Fibroblast of pulmonary artery (primary cell): ENCODE results near the gene PPP6R2.
A peak's percentile ranks its signal among the peaks of the same experiment; 100 is the strongest.

Experiments used
- DNase-seq: peaks from one replicate; pipeline ENCODE4 v3.0.0-alpha.2; 2010; ENCODE audit warnings: low read depth
- H3K4me3 ChIP-seq: replicated peaks from 2 replicates; pipeline ENCODE4 v1.5.1; 2011; ENCODE audit warnings: low read depth, mild to moderate bottlenecking, control low read depth, low read length, moderate library complexity
- TF ChIP-seq, protein P1 (sequence below): IDR thresholded peaks from 2 replicates; pipeline ENCODE4 v1.5.1; 2011; ENCODE audit warnings: mild to moderate bottlenecking, control low read depth, low read length, inconsistent platforms; ENCODE audit errors: missing control alignments

PPP6R2 gene

DNA sequence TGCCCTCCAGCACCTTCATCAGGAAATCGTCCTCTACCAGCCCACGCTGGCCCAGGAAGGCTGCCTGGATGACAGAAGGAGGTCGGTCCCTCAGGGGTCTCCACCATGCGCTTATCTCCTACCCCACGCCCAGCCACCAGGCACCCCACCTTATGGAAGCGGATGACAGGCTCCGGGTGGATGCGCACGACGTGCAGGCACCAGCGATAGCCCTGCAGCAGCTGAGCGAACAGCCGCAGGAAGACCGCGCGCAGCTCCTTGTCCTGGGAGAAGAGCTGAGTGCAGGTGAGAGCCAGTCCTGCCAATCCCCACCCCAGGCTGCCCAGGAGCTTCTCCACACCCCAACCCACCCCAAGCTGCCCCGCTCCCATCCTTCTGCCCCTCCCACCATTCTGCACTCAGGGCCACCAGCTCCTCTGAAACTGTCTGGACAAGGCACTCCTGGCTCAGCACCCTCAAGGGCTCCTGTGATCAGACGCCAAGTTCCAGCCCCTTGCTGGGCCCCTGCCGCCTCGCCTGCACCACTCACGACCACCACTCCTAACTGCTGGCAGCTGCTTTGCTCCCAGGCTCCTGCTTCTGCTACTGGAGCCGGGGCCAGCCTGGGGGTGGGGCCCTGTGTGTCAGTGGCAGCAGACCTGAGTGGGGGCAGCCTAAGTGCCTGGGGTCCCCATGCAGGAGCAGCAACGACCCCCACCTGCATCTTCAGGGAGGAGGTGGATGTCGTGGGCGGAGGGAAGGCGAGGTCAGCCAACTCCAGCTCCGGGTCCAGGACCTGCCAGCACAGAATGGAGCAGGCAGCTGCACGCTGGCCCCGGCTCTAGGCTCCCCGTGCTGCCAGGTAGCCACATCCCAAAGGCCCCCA lies 122.2 kb downstream of the PPP6R2 start:
- TF ChIP-seq, protein P1, sequence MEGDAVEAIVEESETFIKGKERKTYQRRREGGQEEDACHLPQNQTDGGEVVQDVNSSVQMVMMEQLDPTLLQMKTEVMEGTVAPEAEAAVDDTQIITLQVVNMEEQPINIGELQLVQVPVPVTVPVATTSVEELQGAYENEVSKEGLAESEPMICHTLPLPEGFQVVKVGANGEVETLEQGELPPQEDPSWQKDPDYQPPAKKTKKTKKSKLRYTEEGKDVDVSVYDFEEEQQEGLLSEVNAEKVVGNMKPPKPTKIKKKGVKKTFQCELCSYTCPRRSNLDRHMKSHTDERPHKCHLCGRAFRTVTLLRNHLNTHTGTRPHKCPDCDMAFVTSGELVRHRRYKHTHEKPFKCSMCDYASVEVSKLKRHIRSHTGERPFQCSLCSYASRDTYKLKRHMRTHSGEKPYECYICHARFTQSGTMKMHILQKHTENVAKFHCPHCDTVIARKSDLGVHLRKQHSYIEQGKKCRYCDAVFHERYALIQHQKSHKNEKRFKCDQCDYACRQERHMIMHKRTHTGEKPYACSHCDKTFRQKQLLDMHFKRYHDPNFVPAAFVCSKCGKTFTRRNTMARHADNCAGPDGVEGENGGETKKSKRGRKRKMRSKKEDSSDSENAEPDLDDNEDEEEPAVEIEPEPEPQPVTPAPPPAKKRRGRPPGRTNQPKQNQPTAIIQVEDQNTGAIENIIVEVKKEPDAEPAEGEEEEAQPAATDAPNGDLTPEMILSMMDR, result no peak
- H3K4me3 ChIP-seq, result no peak overlapping the region
- no peak for DNase-seq

DNA sequence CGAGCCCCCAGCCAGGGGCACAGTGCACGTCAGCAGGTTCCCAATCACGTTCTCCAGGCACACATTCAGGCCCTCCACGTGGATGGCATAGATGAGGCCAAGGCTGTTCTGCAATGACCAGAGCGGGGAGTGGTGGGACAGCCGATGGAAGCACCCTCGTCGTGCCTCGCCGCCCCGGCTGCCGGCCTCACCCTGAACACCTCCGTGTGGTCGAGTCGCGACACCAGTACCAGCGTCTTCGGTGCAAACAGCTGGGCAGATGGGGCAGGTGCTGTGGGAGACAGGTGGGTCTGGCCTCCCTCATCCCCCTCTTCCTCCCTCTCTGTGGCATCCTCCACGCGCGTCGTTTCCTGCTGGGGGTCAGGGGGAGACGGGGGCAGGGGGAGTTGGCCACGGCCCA lies 124.2 kb downstream of the PPP6R2 start:
- H3K4me3 ChIP-seq, result no peak overlapping the region
- TF ChIP-seq, protein P1, result no peak
- DNase-seq, result no peak

DNA sequence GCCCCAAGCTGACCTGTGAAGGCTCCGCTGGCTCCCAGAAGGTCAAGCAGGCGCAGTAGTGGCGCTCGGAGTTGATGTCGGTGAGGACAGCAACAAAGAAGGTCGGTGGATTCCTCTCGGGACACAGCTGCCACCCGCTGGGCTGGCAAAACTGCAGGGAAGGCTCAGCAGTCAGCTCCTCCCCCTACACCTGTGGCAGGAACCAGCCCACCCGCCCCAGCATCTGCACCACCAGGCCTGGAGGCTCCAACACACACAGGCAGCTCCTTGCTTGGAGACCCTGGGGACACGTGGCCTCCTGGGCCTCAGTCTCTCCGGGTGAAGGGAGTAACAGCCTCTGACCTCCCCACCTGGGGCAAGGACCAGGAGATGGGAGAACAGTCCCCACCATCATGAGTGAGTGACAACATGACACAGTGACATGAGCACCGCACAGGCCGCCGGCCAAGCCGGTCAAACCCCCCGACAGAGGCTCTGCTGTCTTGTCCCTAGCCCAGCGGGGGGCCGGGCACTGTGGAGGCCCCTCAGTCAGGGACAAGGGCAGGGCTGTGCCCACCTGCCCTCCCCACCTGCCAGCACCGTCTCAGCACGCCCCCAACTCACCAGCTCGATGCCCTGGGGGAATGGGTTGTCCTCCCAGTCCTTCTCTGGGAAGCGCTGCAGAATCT lies 124.8 kb downstream of the PPP6R2 start:
- no peak for DNase-seq
- no peak overlapping the region for H3K4me3 ChIP-seq
- TF ChIP-seq, protein P1, result no peak

DNA sequence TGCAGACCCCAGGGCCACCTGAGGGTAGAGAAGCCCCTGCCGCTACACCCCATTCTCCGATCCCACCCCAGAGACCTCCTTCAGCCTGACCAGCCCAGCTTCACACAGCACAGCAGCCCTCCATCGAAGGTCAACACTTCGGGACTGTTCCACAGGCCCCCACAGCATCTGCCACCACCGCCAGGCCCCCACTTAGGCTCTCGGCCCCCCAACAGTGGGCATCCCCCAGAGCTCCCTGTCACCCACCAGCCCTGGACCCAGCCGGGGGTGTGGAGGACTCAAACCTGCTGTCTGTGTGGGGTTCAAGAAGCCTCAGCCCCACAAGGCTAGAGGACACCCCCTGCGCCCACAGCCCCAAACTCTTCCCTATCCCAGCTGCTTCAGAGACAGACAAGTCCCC lies 125.5 kb downstream of the PPP6R2 start:
- TF ChIP-seq, protein P1, result no peak
- DNase-seq, result no peak
- no peak overlapping the region for H3K4me3 ChIP-seq

DNA sequence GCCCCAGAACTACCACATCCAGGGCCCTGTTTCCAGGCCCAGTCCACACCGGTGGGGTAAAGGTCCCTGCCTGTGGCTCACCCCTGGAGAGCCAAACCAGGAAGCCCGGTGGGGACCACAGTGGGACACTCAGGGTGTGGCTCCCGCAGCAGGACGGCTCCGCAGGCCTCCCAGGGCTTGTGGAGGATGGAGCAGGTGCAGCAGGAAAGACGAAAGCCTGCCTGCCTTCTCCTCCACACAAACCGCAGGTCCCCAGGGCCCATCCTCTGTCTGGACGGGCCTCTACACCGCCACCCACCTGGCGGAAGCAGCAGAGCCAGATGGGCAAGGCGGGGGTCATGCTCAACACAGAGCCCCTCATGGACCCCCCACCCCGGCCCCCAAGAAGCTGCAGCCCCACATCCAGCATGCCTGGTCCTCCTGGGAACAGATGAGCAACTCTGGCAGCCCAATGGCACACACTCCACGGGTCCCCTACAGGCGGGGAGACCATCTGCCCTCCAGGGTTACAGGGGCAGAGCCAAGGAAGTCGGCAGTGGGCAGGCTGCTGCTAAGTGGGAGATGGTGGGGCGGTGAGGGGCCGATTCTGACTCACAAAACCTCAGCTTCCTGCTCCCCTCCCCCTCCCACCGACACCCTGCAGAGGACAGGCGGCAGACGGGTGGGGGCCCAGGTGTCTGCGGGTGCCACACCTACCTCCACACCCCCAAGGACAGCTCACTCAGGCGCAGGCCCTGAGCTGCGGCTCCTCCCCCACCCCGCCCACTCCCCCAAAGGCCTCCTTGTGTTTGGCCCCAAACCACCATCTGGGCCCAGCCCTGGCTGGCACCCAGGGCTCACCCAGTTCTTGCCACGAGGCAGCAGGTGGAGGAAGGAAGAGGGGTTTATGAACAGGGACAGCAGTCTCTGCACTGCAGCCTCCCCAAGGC lies 126.5 kb downstream of the PPP6R2 start:
- DNase-seq, result peak; percentile 15
- H3K4me3 ChIP-seq, result no peak overlapping the region
- TF ChIP-seq, protein P1, result no peak

DNA sequence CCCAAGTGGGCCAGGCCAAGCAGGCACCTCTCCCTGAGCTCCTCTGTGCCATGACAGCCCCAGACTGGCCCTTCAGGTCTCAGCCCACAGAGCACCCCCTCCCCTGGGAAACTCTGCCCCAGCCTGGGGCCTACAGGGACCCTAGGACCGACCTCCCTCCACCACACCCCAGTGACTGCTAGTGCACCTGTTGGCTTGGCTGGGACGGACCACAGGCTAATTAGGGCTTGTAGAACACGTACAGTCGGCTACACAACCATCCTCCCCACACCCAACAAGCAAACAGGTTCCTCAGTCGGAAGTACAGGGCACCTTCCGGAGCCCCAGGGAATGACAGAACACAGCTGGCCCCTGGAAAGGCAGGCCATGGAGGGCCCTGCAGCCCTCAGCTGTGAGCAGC lies 127.4 kb downstream of the PPP6R2 start:
- no peak for DNase-seq
- no peak overlapping the region for H3K4me3 ChIP-seq
- TF ChIP-seq, protein P1, result no peak
